ENCODE measurements around the gene UBE2F.

- TF ChIP-seq CTCF (IDR thresholded peaks at IDR 0.05) = no peak
- TF ChIP-seq POLR2A (IDR thresholded peaks at IDR 0.05) = no peak
Measured at GRCh38 chr2:238004077-238004830, 37.4 kb downstream of the UBE2F start.

Measured in uterus (tissue), 2 donors.